D721Med (cell line): Measurements from ENCODE around the gene TNIP1.
A peak's percentile ranks its signal among the peaks of the same experiment; 100 is the strongest.

ENCODE experiments used
- DNase-seq: peaks from one replicate; pipeline ENCODE4 v3.0.0; 2011; ENCODE audit warnings: low spot score; ENCODE audit not compliant: insufficient read length
- FAIRE-seq: peaks from 2 replicates; lab custom pipeline; 2011; peaks lifted over from hg19 to GRCh38; lab: Jason Lieb, UNC
- CTCF ChIP-seq: IDR thresholded peaks from 2 replicates; pipeline ENCODE4 v1.5.1; 2012; ENCODE audit warnings: mild to moderate bottlenecking, control low read depth; ENCODE audit not compliant: insufficient read depth; ENCODE audit errors: missing control alignments

The TNIP1 gene

DNA sequence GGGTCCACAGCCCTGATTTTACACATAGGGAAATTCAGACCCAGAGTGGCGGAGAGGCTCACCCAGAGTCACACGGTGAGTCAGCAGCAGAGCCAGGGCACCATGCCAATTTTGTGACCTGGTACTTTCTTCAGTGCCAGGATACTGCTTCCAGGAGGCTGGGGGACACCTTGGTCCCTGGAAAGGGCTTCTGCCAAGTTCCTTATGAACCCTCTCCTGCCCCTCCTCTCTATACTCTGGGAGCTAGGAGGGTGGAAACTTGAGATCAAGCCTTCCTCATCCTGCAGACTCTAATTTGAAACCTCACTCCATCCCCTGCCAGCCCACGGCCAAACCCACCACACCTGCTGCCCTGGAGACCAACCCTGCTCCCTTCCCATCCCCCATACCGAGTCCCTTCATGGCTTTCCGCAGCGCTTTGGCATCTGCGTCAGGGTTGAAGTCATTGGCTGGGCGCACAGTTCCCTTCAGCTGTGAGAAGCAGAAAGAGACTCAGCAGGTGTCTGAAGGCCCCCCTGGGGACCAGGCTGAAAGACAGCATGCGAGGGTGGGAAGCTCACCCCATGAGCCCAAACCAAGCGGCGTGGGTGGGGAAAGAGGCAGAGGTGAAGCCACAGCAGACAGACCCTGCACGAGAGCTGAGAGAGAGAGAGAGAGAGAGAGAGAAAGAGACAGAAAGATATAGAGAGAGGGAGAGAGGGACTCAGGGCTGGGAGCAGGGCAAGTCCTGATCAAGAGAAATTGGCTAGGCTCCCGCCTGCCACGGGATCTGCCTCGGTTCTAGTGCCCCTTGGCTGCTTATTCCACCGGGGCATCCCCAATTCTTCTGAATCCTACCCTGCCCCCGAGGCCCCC is 43.3 kb upstream of the TNIP1 start:
- FAIRE-seq (no peak), DNase-seq (no peak)
- TF ChIP-seq CTCF: no peak

GRCh38 chr5:151122828-151123227 is 42.0 kb upstream of the TNIP1 start:
- TF ChIP-seq CTCF: no peak
- DNase-seq (no peak), FAIRE-seq (no peak)

DNA sequence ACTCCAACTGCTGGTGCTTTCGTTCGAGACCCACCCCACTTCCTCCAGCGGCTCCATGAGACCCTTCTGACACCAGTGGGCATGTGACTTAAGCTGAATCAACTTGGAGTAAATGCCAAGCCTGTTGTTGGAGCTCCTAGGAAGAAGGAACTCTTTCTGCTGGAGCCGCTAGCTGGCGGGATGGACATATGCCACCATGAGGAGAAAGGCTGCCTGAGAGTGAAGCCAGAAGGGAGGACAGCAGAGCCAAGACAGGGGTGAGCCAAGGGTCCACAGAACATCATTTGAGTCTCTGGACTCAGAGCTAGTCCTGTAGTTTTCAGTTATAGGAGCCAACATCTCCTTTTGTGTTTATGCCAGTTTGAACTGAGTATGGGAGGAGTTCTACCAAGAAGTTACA is 40.8 kb upstream of the TNIP1 start:
- FAIRE-seq (no peak), DNase-seq (no peak)
- no peak for TF ChIP-seq CTCF

- DNase-seq (no peak), FAIRE-seq (no peak)
- TF ChIP-seq CTCF: no peak
Observed at GRCh38 chr5:151121095-151121494, 40.3 kb upstream of the TNIP1 start.

DNA sequence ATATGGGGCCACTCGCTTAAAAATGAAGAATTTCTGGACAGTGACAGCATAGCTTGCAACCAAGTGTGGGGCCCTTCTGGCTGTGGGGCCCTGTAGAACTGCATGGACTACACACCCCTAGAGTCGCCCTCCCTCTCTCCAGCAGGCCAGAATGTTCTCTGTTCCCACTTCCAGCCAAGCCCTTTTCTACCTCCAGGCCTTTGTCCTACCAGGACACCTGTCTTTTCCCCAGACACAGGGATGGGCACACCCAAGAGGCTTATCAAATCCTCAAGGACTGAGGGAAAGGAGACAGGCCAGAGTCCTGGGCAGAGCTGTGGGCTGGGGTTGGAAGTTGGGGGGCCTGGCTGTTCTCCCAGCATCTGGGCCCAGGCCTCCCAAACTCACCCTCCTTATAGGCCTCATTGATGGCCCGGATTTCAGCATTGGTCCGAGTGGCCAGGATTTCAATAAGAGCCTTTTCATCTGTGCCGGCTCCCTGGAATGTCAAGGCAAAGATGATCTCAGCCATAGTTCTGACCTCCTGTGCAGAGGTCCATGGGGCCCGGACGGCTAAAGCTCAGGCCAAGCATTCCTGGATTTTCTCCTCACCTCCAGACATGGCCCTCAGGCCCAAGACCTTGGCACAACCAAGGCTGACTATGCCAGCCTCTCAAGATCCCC is 38.2 kb upstream of the TNIP1 start:
- no peak for FAIRE-seq

GRCh38 chr5:151115272-151115905 is 34.6 kb upstream of the TNIP1 start:
- peak; percentile 93 for TF ChIP-seq CTCF
- DNase-seq (peak; percentile 70), FAIRE-seq (no peak)

More for the DNA sequence above, 38.2 kb upstream of the TNIP1 start:
- no peak for TF ChIP-seq CTCF
- no peak for DNase-seq
